A549 (cell line): Measurements from ENCODE around the gene RNASE3. TPM values are rescaled to one million over a fixed set of nuclear protein-coding genes. Genes with fewer than 3 reads are reported as not detected.
"Not testable (repeated sequence)": the region's sequence is repeated elsewhere in the genome, so short reads cannot be mapped to it uniquely, and the experiment has no call there.

Experiments used
- ATAC-seq, 2 experiments: fragments of 200-7000 bp in 1 of 2; fragments of >200 bp in 1 of 2; cut with Nextera tagmentation in 1 of 2; cut with Tn5 transposase in 1 of 2; 3 replicates each; pipeline versions ENCODE4 v1.8.0 to v1.9.1; 2018 to 2020; ENCODE audit warnings: mild to moderate bottlenecking in 1 of 2, moderate library complexity in 1 of 2
- CTCF ChIA-PET: fragments of 300-600 bp; sonication (Branson Sonifier 250); formaldehyde crosslinking; extraction: SDS; loops from one replicate; lab custom pipeline; 2021; ENCODE audit warnings: antibody characterized with exemption, inconsistent platforms; lab: Yijun Ruan, JAX
- POLR2A ChIA-PET: fragments of 350-600 bp; formaldehyde crosslinking; extraction: SDS; loops from one replicate; lab custom pipeline; 2021; ENCODE audit warnings: antibody characterized with exemption, inconsistent platforms; lab: Yijun Ruan, JAX
- DNase-seq, 2 experiments: peaks; one replicate each; pipeline versions ENCODE4 v3.0.0 to v3.0.0-alpha.2; 2011 to 2016; ENCODE audit warnings: low read depth in 1 of 2, low spot score in 1 of 2
- FAIRE-seq: peaks from 2 replicates; lab custom pipeline; 2011; peaks lifted over from hg19 to GRCh38; lab: Jason Lieb, UNC
- H3K27ac ChIP-seq, 2 experiments: fragments of >200 bp; sonication (Bioruptor Twin); formaldehyde crosslinking; 3 replicates each; pipeline ENCODE4 v1.5.1; 2016 to 2017
- H3K4me1 ChIP-seq: fragments of >200 bp; sonication (Bioruptor Twin); formaldehyde crosslinking; 3 replicates; pipeline ENCODE4 v1.6.1; 2016
- H3K4me2 ChIP-seq: fragments of >200 bp; sonication (Bioruptor Twin); formaldehyde crosslinking; 3 replicates; pipeline ENCODE4 v1.6.1; 2016
- H3K4me3 ChIP-seq: fragments of >200 bp; sonication (Bioruptor Twin); formaldehyde crosslinking; 3 replicates; pipeline ENCODE4 v1.5.1; 2016
- H3K9me3 ChIP-seq: fragments of >200 bp; sonication (Bioruptor Twin); formaldehyde crosslinking; 3 replicates; pipeline ENCODE4 v1.6.1; 2016
- CHD2 ChIP-seq: fragments of 150-350 bp; IDR thresholded peaks from 2 replicates; pipeline ENCODE4 v1.6.1; 2014; ENCODE audit warnings: low read length; ENCODE audit not compliant: partially characterized antibody
- EHF ChIP-seq: fragments of 250-450 bp; sonication (Bioruptor Pico); IDR thresholded peaks from 2 replicates; pipeline ENCODE4 v1.5.0; 2020; ENCODE audit warnings: mild to moderate bottlenecking
- KDM5A ChIP-seq: fragments of 200-600 bp; sonication (generic); IDR thresholded peaks from 2 replicates; pipeline ENCODE4 v1.6.1; 2016; ENCODE audit warnings: antibody characterized with exemption, mild to moderate bottlenecking
- NPAS2 ChIP-seq: fragments of 250-450 bp; sonication (Bioruptor Pico); IDR thresholded peaks from 2 replicates; pipeline ENCODE4 v1.8.0; 2022; ENCODE audit warnings: mild to moderate bottlenecking, moderate library complexity, borderline replicate concordance
- USF2 ChIP-seq: fragments of 450-650 bp; IDR thresholded peaks from 2 replicates; pipeline ENCODE4 v1.6.1; 2014; ENCODE audit warnings: antibody characterized with exemption
- ZFP36 ChIP-seq: fragments of 450-650 bp; IDR thresholded peaks from 2 replicates; pipeline ENCODE4 v1.6.1; 2014; ENCODE audit warnings: borderline replicate concordance; ENCODE audit not compliant: partially characterized antibody
- ZNF302 ChIP-seq: fragments of 250-450 bp; sonication (Bioruptor Pico); IDR thresholded peaks from 2 replicates; pipeline ENCODE4 v1.9.0; 2021; ENCODE audit warnings: inconsistent platforms, mild to moderate bottlenecking, moderate library complexity
- WGBS: methylation state at CpG from one replicate; pipeline ENCODE4 v1.1.6; 2017; ENCODE audit errors: missing lambda C conversion rate; 5-methylcytosine and 5-hydroxymethylcytosine counted together
- polyA plus RNA-seq, 4 experiments: library from polyadenylated mRNA; depleted of rRNA in 3 of 4; stranded (reverse); fragments of >200 nt; fragmentation: RNase III in 1 of 4; extraction: RNeasy Plus Mini Kit Qiagen cat#74134 plus additional on column Dnase treatment in 1 of 4; gene quantifications; 2 replicates in 3 of 4; 3 replicates in 1 of 4; pipeline ENCODE4 v1.2.3, GENCODE V29; 2011 to 2017
- TF ChIP-seq, protein P1 (sequence below): IDR thresholded peaks from 2 replicates; pipeline ENCODE4 v1.6.1; 2012

Gene RNASE3
- polyA plus RNA-seq, 2 of the 4 experiments (the other 2 are of a cell fraction) = not detected

GRCh38 chr14:20877016-20877415 is 14.2 kb upstream of the RNASE3 start:
- DNase-seq = no peak
- POLR2A ChIA-PET = no interaction called here
- Histone ChIP-seq H3K4me2 (no peak overlapping the region), H3K4me3 (no peak overlapping the region), H3K27ac (no peak overlapping the region), H3K9me3 (peaks cover 6% of the 10 kb centered on the region), H3K4me1 (no peaks in the 10 kb centered on the region)
- no peak for FAIRE-seq
- no peak for ATAC-seq
- TF ChIP-seq EHF (CRISPR knock-in tag) (no peak), ZNF302 (CRISPR knock-in tag) (no peak), ZFP36 (no peak), CHD2 (no peak), KDM5A (no peak)
- TF ChIP-seq, protein P1, sequence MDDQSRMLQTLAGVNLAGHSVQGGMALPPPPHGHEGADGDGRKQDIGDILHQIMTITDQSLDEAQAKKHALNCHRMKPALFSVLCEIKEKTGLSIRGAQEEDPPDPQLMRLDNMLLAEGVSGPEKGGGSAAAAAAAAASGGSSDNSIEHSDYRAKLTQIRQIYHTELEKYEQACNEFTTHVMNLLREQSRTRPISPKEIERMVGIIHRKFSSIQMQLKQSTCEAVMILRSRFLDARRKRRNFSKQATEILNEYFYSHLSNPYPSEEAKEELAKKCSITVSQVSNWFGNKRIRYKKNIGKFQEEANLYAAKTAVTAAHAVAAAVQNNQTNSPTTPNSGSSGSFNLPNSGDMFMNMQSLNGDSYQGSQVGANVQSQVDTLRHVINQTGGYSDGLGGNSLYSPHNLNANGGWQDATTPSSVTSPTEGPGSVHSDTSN = no peak
- CTCF ChIA-PET = interaction anchor here (0.7 to 2.4 kb wide), 7 partner anchors 10 to 180 kb away, joined by 3 to 5 read pairs (median 3); no protein-coding TSS in a partner anchor

- no peak for FAIRE-seq
- H3K27ac ChIP-seq = no peak overlapping the region
- POLR2A ChIA-PET = no interaction called here
- TF ChIP-seq NPAS2 (CRISPR knock-in tag) = no peak
- TF ChIP-seq USF2 = 0 out of 2 replicates have a peak, but pooled peaks have one; percentile 27
- TF ChIP-seq, all 56 proteins: peak for 1
- no peak for DNase-seq
- CTCF ChIA-PET = interaction anchor here (1.0 to 1.2 kb wide), 2 partner anchors 8 to 12 kb away, joined by 3 read pairs; no protein-coding TSS in a partner anchor
- Histone ChIP-seq H3K9me3 (peaks cover 6% of the 10 kb centered on the region), H3K4me2 (no peak overlapping the region), H3K4me3 (no peak overlapping the region), H3K4me1 (no peaks in the 10 kb centered on the region)
- ATAC-seq = no peak
- WGBS = 0% methylated on average over 3 of the region's 3 CpGs
These were observed 12.5 kb upstream of the RNASE3 start for GRCh38 chr14:20878695-20879094.

- H3K9me3 ChIP-seq, FAIRE-seq, H3K4me2 ChIP-seq, H3K4me3 ChIP-seq, DNase-seq, POLR2A ChIA-PET, ATAC-seq, H3K27ac ChIP-seq, H3K4me1 ChIP-seq: not testable (repeated sequence)
- WGBS = 62% methylated on average over 5 of the region's 5 CpGs
- CTCF ChIA-PET = interaction anchor here (0.7 to 1.7 kb wide), 2 partner anchors 44 to 183 kb away, joined by 3 to 6 read pairs; no protein-coding TSS in a partner anchor
These were observed 10.0 kb upstream of the RNASE3 start for GRCh38 chr14:20881229-20881628.

- H3K4me3 ChIP-seq, H3K9me3 ChIP-seq, H3K4me2 ChIP-seq, H3K4me1 ChIP-seq, ATAC-seq, DNase-seq, CTCF ChIA-PET, FAIRE-seq, POLR2A ChIA-PET, H3K27ac ChIP-seq: not testable (repeated sequence)
- WGBS = no CpG with 5 or more reads among the region's 10 CpGs
These were observed 8.4 kb upstream of the RNASE3 start for GRCh38 chr14:20882787-20883186.

DNA sequence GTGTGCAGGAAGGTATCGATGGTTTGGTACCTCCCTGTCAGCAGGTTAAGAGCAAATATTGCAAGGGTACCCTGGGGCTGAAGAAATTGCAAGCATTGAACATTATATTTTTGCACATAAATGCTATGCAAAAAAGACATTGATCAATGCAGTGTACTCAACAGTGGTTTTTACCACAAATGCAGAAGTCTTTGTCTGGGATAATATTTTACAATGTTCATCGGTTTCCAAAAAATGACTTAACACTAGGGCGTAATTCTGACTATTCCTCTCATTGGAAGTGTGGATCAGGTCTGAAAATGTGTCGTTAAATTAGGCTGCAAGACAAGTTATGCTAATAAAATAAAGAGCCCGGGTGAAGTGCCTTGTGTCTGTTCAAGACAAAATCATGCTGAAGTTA is 2.8 kb upstream of the RNASE3 start:
- FAIRE-seq = not testable (repeated sequence)

GRCh38 chr14:20895322-20895721 is 4.1 kb downstream of the RNASE3 start:
- POLR2A ChIA-PET, DNase-seq, H3K27ac ChIP-seq, CTCF ChIA-PET, FAIRE-seq, H3K4me2 ChIP-seq, H3K4me3 ChIP-seq, H3K9me3 ChIP-seq, H3K4me1 ChIP-seq, ATAC-seq: not testable (repeated sequence)
- 0% methylated on average over 1 of the region's 1 CpG for WGBS

More for the DNA sequence above, 2.8 kb upstream of the RNASE3 start:
- 20% methylated on average over 5 of the region's 5 CpGs for WGBS
- H3K4me1 ChIP-seq, H3K27ac ChIP-seq, H3K4me3 ChIP-seq, POLR2A ChIA-PET, H3K9me3 ChIP-seq, H3K4me2 ChIP-seq, ATAC-seq, DNase-seq: not testable (repeated sequence)
- CTCF ChIA-PET = interaction anchor here (0.6 kb wide), 2 partner anchors 131 to 166 kb away, joined by 3 read pairs; no protein-coding TSS in a partner anchor
